GM23338 (cell line): Measurements from ENCODE around the gene ELMO3. TPM values are rescaled to one million over a fixed set of nuclear protein-coding genes. Genes with fewer than 3 reads are reported as not detected.
A peak's percentile ranks its signal among the peaks of the same experiment; 100 is the strongest.

ENCODE experiments used
- ATAC-seq: fragments of 200-7000 bp; cut with Tn5 transposase; 3 replicates; pipeline ENCODE4 v1.9.1; 2020
- DNase-seq: peaks from one replicate; pipeline ENCODE4 v3.0.0-alpha.2; 2015; ENCODE audit warnings: low spot score
- H2AFZ ChIP-seq: fragments of 200-600 bp; sonication (generic); 2 replicates; pipeline ENCODE4 v1.8.0; 2016; ENCODE audit warnings: antibody characterized with exemption, mild to moderate bottlenecking, moderate library complexity
- H3F3A ChIP-seq: fragments of 200-600 bp; sonication (generic); replicated peaks from 2 replicates; pipeline ENCODE4 v1.8.0; 2017; ENCODE audit warnings: antibody characterized with exemption, mixed run types, low read depth
- H3K27ac ChIP-seq: fragments of 200-600 bp; sonication (generic); 2 replicates; pipeline ENCODE4 v1.6.1; 2016; ENCODE audit warnings: low read depth
- H3K27me3 ChIP-seq: fragments of 200-600 bp; sonication (generic); 2 replicates; pipeline ENCODE4 v1.8.0; 2016; ENCODE audit warnings: mild to moderate bottlenecking, mixed run types, moderate library complexity; ENCODE audit not compliant: insufficient read depth
- H3K36me3 ChIP-seq: fragments of 200-600 bp; sonication (generic); 2 replicates; pipeline ENCODE4 v1.8.0; 2016; ENCODE audit warnings: mild to moderate bottlenecking; ENCODE audit not compliant: insufficient read depth
- H3K4me1 ChIP-seq: fragments of 200-600 bp; sonication (generic); 2 replicates; pipeline ENCODE4 v1.8.0; 2016; ENCODE audit warnings: mild to moderate bottlenecking, moderate library complexity; ENCODE audit not compliant: insufficient read depth
- H3K4me2 ChIP-seq: fragments of 200-600 bp; sonication (generic); 2 replicates; pipeline ENCODE4 v1.7.1; 2017; ENCODE audit warnings: mixed run types
- H3K4me3 ChIP-seq: fragments of 200-600 bp; sonication (generic); 2 replicates; pipeline ENCODE4 v1.6.1; 2016; ENCODE audit warnings: mixed run types
- H3K79me2 ChIP-seq: fragments of 200-600 bp; sonication (generic); replicated peaks from 2 replicates; pipeline ENCODE4 v1.8.0; 2017; ENCODE audit warnings: mild to moderate bottlenecking; ENCODE audit not compliant: insufficient read depth
- H3K9me2 ChIP-seq: fragments of 200-600 bp; sonication (generic); 2 replicates; pipeline ENCODE4 v1.8.0; 2017; ENCODE audit not compliant: insufficient read depth
- H4K20me1 ChIP-seq: fragments of 200-600 bp; sonication (generic); replicated peaks from 2 replicates; pipeline ENCODE4 v1.8.0; 2017; ENCODE audit warnings: mild to moderate bottlenecking; ENCODE audit not compliant: insufficient read depth
- H3K27ac Mint-ChIP-seq: 2 replicates; pipeline ENCODE4 v1.8.0; 2020; ENCODE audit warnings: inconsistent platforms, mild to moderate bottlenecking, moderate library complexity, mixed read lengths
- H3K27me3 Mint-ChIP-seq: 3 replicates; pipeline ENCODE4 v1.8.0; 2022; ENCODE audit warnings: low read depth, mild to moderate bottlenecking, moderate library complexity, mixed read lengths, inconsistent platforms; ENCODE audit not compliant: insufficient read depth, poor library complexity
- H3K36me3 Mint-ChIP-seq: 3 replicates; pipeline ENCODE4 v1.8.0; 2021; ENCODE audit warnings: low read depth, mild to moderate bottlenecking, inconsistent platforms, moderate library complexity, mixed read lengths
- H3K4me1 Mint-ChIP-seq: 3 replicates; pipeline ENCODE4 v1.8.0; 2020; ENCODE audit warnings: mild to moderate bottlenecking, inconsistent platforms, mixed read lengths
- H3K4me3 Mint-ChIP-seq: 3 replicates; pipeline ENCODE4 v1.8.0; 2021; ENCODE audit warnings: moderate library complexity, mild to moderate bottlenecking, inconsistent platforms, mixed read lengths
- H3K9me3 Mint-ChIP-seq: 3 replicates; pipeline ENCODE4 v1.8.0; 2020; ENCODE audit warnings: moderate library complexity, mild to moderate bottlenecking, inconsistent platforms, mixed read lengths
- CREB1 ChIP-seq: fragments of 250-450 bp; sonication (Bioruptor Pico); IDR thresholded peaks from 2 replicates; pipeline ENCODE4 v1.5.0; 2020; ENCODE audit warnings: low read depth, mild to moderate bottlenecking, moderate library complexity
- CTCF ChIP-seq, 2 experiments: fragments of 200-600 bp in 1 of 2; sonication (generic) in 1 of 2; conservative IDR thresholded peaks; 2 replicates each; pipeline versions ENCODE4 v1.5.1 to v1.6.1; 2016 to 2017; ENCODE audit warnings: antibody characterized with exemption in 2 of 2, low read depth in 2 of 2, mild to moderate bottlenecking in 2 of 2, moderate library complexity in 1 of 2
- EZH2 ChIP-seq: fragments of 200-600 bp; sonication (generic); IDR thresholded peaks from one replicate; pipeline ENCODE4 v1.8.0; 2017; ENCODE audit warnings: antibody characterized with exemption, mild to moderate bottlenecking, low read depth; ENCODE audit not compliant: unreplicated experiment
- EZH2phosphoT487 ChIP-seq: fragments of 200-600 bp; sonication (generic); IDR thresholded peaks from one replicate; pipeline ENCODE4 v1.8.1; 2018; ENCODE audit warnings: antibody characterized with exemption; ENCODE audit not compliant: unreplicated experiment
- NANOG ChIP-seq: IDR thresholded peaks from 2 replicates; pipeline ENCODE4 v1.6.1; 2016; ENCODE audit warnings: antibody characterized with exemption, borderline replicate concordance
- POLR2AphosphoS5 ChIP-seq: IDR thresholded peaks from 2 replicates; pipeline ENCODE4 v1.6.1; 2016; ENCODE audit warnings: antibody characterized with exemption, low read depth
- REST ChIP-seq: IDR thresholded peaks from one replicate; pipeline ENCODE4 v1.6.1; 2018; ENCODE audit warnings: antibody characterized with exemption; ENCODE audit not compliant: unreplicated experiment
- STAT1 ChIP-seq: IDR thresholded peaks from one replicate; pipeline ENCODE4 v1.6.1; 2016; ENCODE audit warnings: antibody characterized with exemption; ENCODE audit not compliant: unreplicated experiment
- ZNF114 ChIP-seq: fragments of 250-450 bp; sonication (Bioruptor Pico); IDR thresholded peaks from 2 replicates; pipeline ENCODE4 v1.5.0; 2020; ENCODE audit warnings: mild to moderate bottlenecking, moderate library complexity
- ZNF462 ChIP-seq: fragments of 250-450 bp; sonication (Bioruptor Pico); IDR thresholded peaks from 2 replicates; pipeline ENCODE4 v1.5.0; 2020; ENCODE audit warnings: mild to moderate bottlenecking, moderate library complexity
- polyA plus RNA-seq: library from polyadenylated mRNA; unstranded; fragments of >200 nt; fragmentation: Nextera tagmentation; extraction: Ambion mirVana; gene quantifications from 2 replicates; pipeline ENCODE4 v1.2.1, GENCODE V29; 2016
- total RNA-seq: library from RNA; depleted of rRNA; stranded (reverse); fragments of >200 nt; shearing (Covaris generic); gene quantifications from 2 replicates; pipeline ENCODE4 v1.2.3, GENCODE V29; 2014

Gene ELMO3
- total and polyA plus RNA-seq, 2 experiments from 2014 or later: 4.7 to 16.2 TPM

- Histone ChIP-seq H3K36me3 (peaks cover 20% of the 10 kb centered on the region; the same call in 1 of the 2 replicates), H3K27me3 (no peaks in the 10 kb centered on the region), H2AFZ (no peak overlapping the region), H3K9me2 (no peaks in the 10 kb centered on the region), H3K79me2 (peaks cover 21% of the 10 kb centered on the region), H3K27ac (no peak overlapping the region), H3K4me1 (peaks cover 16% of the 10 kb centered on the region), H3K4me2 (no peak overlapping the region), H3K4me3 (no peak overlapping the region), H4K20me1 (peaks cover 22% of the 10 kb centered on the region), H3F3A (peaks cover 23% of the 10 kb centered on the region; the same call in 1 of the 2 replicates)
- Mint-ChIP-seq H3K27ac (no peak overlapping the region), H3K4me3 (peak overlapping the region; percentile 93; the same call in 2 of the 3 replicates), H3K36me3 (peaks cover 49% of the 10 kb centered on the region), H3K27me3 (peaks cover 10% of the 10 kb centered on the region), H3K4me1 (peaks cover 26% of the 10 kb centered on the region), H3K9me3 (no peaks in the 10 kb centered on the region)
- DNase-seq (no peak), ATAC-seq (no peak)
- no peak for TF ChIP-seq ZNF462 (CRISPR knock-in tag)
- TF ChIP-seq ZNF114: no peak
- TF ChIP-seq EZH2: no peak
- no peak for TF ChIP-seq EZH2phosphoT487
- no peak for TF ChIP-seq CTCF (conservative IDR thresholded peaks at IDR 0.05; ENCODE audit: low read depth in 2 of 2)
- TF ChIP-seq NANOG: no peak
- TF ChIP-seq STAT1: no peak
- TF ChIP-seq REST: no peak
- no peak for TF ChIP-seq POLR2AphosphoS5
- TF ChIP-seq CREB1 (CRISPR knock-in tag): no peak
Observed at GRCh38 chr16:67194260-67194659, 4.7 kb upstream of the ELMO3 start.
